ENCODE measurements around the gene CD300LB. TPM values are rescaled to one million over a fixed set of nuclear protein-coding genes. Genes with fewer than 3 reads are reported as not detected.
A peak's percentile ranks its signal among the peaks of the same experiment; 100 is the strongest.

CD300LB gene
- total RNA-seq, 2 experiments from 2014 or later, result not detected

DNA sequence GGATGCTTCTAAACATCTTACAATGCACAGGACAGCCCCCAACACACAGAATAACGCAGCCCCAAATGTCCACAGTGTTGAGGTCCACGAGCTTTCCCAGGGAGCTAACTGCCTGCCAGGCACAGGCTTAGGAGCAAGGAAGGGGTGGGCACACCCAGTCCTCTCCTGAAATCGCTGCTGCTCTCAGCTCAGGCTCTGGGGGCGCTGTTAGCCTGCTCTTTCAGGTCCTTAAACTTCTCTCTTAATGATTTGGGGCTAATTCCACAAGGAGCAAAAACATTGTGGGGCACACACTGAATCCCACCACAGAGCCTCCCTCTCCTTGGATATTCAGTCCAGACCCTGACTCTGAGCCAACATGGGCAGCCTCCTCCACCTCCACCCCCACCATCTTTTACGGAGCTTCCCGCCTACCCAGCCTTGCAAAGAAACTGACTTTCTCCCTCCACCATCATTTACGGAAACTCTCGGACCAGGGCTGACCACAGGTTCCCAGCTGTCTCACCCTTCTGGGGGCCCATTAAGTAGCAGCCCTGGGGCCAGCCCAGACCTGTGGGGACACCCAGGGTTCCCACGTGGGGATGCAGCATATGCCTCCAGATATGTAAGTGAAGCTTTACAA, 35.0 kb upstream of the CD300LB start:
- peak; percentile 63 for DNase-seq (ENCODE audit: low spot score)
- Histone ChIP-seq H3K36me3 (ENCODE audit: insufficient read depth, low read length) (no peaks in the 10 kb centered on the region), H3K4me1 (ENCODE audit: insufficient read depth, low read length, poor library complexity, severe bottlenecking) (no peaks in the 10 kb centered on the region), H4K20me1 (ENCODE audit: insufficient read depth, low read length) (no peaks in the 10 kb centered on the region), H3K27ac (ENCODE audit: low read depth, low read length, poor library complexity, severe bottlenecking) (no peak overlapping the region), H3K9me3 (ENCODE audit: low read length) (no peaks in the 10 kb centered on the region), H3K4me2 (ENCODE audit: low read length) (no peak overlapping the region), H3K9me2 (ENCODE audit: insufficient read depth, low read length) (no peaks in the 10 kb centered on the region), H2AFZ (ENCODE audit: low read length) (no peak overlapping the region), H3K79me2 (ENCODE audit: insufficient read depth, low read depth, low read length) (no peaks in the 10 kb centered on the region), H3K4me3 (ENCODE audit: low read depth, low read length, poor library complexity, severe bottlenecking) (no peak overlapping the region)
- TF ChIP-seq EZH2phosphoT487 (IDR thresholded peaks at IDR 0.05; ENCODE audit: borderline replicate concordance, low read depth, low read length) (no peak), CTCF (conservative IDR thresholded peaks at IDR 0.05; ENCODE audit: low read length) (peak; percentile 95)
- BruUV-seq (replicated peaks), result no TSS peak
- POLR2A ChIA-PET, result no interaction called here
- intact Hi-C loops (cut with micrococcal nuclease; ENCODE audit: unreplicated experiment), result loop anchor here (1.0 kb wide), 2 partner anchors 80 to 170 kb away; no protein-coding TSS in a partner anchor
- CTCF ChIA-PET (ENCODE audit: unreplicated experiment), result no interaction called here

DNA sequence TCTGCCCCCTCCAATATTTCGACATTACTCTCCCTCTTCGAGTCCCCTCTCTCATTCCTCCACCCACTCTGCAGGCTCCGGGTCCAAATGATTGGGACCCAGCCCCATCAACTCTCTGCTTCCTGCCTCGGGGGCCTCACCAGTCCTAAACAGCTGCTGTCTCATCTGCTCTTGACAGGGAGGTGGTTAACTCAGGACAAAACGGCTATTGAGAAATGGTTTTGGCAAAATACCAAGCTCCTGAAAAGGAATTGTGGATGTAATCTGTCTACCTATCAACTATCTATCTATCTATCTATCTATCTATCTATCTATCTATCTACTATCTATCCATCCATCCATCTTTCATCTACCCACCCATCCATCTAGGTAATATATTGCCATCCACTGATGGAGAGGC, 33.9 kb upstream of the CD300LB start:
- BruUV-seq (replicated peaks), result no TSS peak
- Histone ChIP-seq H3K9me3 (ENCODE audit: low read length) (no peaks in the 10 kb centered on the region), H3K9me2 (ENCODE audit: insufficient read depth, low read length) (no peaks in the 10 kb centered on the region), H3K4me2 (ENCODE audit: low read length) (no peak overlapping the region), H3K4me3 (ENCODE audit: low read depth, low read length, poor library complexity, severe bottlenecking) (no peak overlapping the region), H4K20me1 (ENCODE audit: insufficient read depth, low read length) (no peaks in the 10 kb centered on the region), H2AFZ (ENCODE audit: low read length) (no peak overlapping the region), H3K79me2 (ENCODE audit: insufficient read depth, low read depth, low read length) (no peaks in the 10 kb centered on the region), H3K4me1 (ENCODE audit: insufficient read depth, low read length, poor library complexity, severe bottlenecking) (no peaks in the 10 kb centered on the region), H3K27ac (ENCODE audit: low read depth, low read length, poor library complexity, severe bottlenecking) (no peak overlapping the region), H3K36me3 (ENCODE audit: insufficient read depth, low read length) (no peaks in the 10 kb centered on the region)
- ChIA-PET CTCF (ENCODE audit: unreplicated experiment) (no interaction called here), POLR2A (no interaction called here)
- DNase-seq (ENCODE audit: low spot score), result no peak
- TF ChIP-seq EZH2phosphoT487 (IDR thresholded peaks at IDR 0.05; ENCODE audit: borderline replicate concordance, low read depth, low read length), result no peak
- no peak for TF ChIP-seq CTCF (conservative IDR thresholded peaks at IDR 0.05; ENCODE audit: low read length)
- intact Hi-C loops (cut with micrococcal nuclease; ENCODE audit: unreplicated experiment), result no loop called here

- TF ChIP-seq EZH2phosphoT487 (IDR thresholded peaks at IDR 0.05; ENCODE audit: borderline replicate concordance, low read depth, low read length), result no peak
- CTCF ChIA-PET (ENCODE audit: unreplicated experiment), result no interaction called here
- Histone ChIP-seq H3K4me1 (ENCODE audit: insufficient read depth, low read length, poor library complexity, severe bottlenecking) (no peaks in the 10 kb centered on the region), H3K36me3 (ENCODE audit: insufficient read depth, low read length) (no peaks in the 10 kb centered on the region), H3K9me2 (ENCODE audit: insufficient read depth, low read length) (no peaks in the 10 kb centered on the region), H3K4me3 (ENCODE audit: low read depth, low read length, poor library complexity, severe bottlenecking) (no peak overlapping the region), H2AFZ (ENCODE audit: low read length) (no peak overlapping the region), H3K79me2 (ENCODE audit: insufficient read depth, low read depth, low read length) (no peaks in the 10 kb centered on the region), H3K27ac (ENCODE audit: low read depth, low read length, poor library complexity, severe bottlenecking) (no peak overlapping the region), H3K4me2 (ENCODE audit: low read length) (no peak overlapping the region), H4K20me1 (ENCODE audit: insufficient read depth, low read length) (no peaks in the 10 kb centered on the region), H3K9me3 (ENCODE audit: low read length) (no peaks in the 10 kb centered on the region)
- intact Hi-C loops (cut with micrococcal nuclease; ENCODE audit: unreplicated experiment), result no loop called here
- BruUV-seq (replicated peaks), result no TSS peak
- POLR2A ChIA-PET, result no interaction called here
- no peak for DNase-seq (ENCODE audit: low spot score)
Observed at GRCh38 chr17:74563358-74563757, 32.1 kb upstream of the CD300LB start.

Measured in OCI-LY7 (cell line).